GM12878 (cell line): Measurements from ENCODE around the gene BCAS3. TPM values are rescaled to one million over a fixed set of nuclear protein-coding genes. Genes with fewer than 3 reads are reported as not detected.

Source experiments
- ATAC-seq: fragments of 200-7000 bp; cut with Tn5 transposase; 3 replicates; pipeline ENCODE4 v1.9.1; 2020; ENCODE audit warnings: mild to moderate bottlenecking, moderate library complexity
- BruUV-seq: library from RNA; stranded (reverse); fragments of 400-500 nt; replicated peaks from 2 replicates; lab custom pipeline; 2021; lab: Mats Ljungman, UMichigan
- CTCF ChIA-PET: fragments of 300-600 bp; sonication (Branson Sonifier 250); formaldehyde crosslinking; extraction: SDS; loops from one replicate; lab custom pipeline; 2021; ENCODE audit warnings: inconsistent platforms; lab: Yijun Ruan, JAX
- POLR2A ChIA-PET: fragments of 350-600 bp; formaldehyde crosslinking; extraction: SDS; loops from one replicate; lab custom pipeline; 2021; ENCODE audit warnings: inconsistent platforms; lab: Charles Lee
- RAD21 ChIA-PET: fragments of 300-600 bp; sonication (Branson Sonifier 250); formaldehyde crosslinking; loops from one replicate; lab custom pipeline; 2023; ENCODE audit warnings: antibody characterized with exemption; ENCODE audit not compliant: unreplicated experiment; lab: Charles Lee
- SMC1A ChIA-PET: fragments of 300-600 bp; sonication (Branson Sonifier 250); formaldehyde crosslinking; loops from one replicate; lab custom pipeline; 2023; ENCODE audit not compliant: unreplicated experiment, uncharacterized antibody; lab: Charles Lee
- DNase-seq: peaks from one replicate; pipeline ENCODE4 v3.0.0-alpha.2; 2011; ENCODE audit warnings: low read depth, low spot score
- FAIRE-seq: peaks from 3 replicates; lab custom pipeline; 2011; peaks lifted over from hg19 to GRCh38; lab: Jason Lieb, UNC
- H2AFZ ChIP-seq: 2 replicates; pipeline ENCODE4 v1.6.0; 2011; ENCODE audit warnings: low read depth, low read length, control low read depth; ENCODE audit not compliant: control insufficient read depth
- H3K27ac ChIP-seq: 2 replicates; pipeline ENCODE4 v1.5.1; 2011; ENCODE audit warnings: control low read depth; ENCODE audit not compliant: control insufficient read depth, insufficient read depth
- H3K27me3 ChIP-seq, 2 experiments: replicated peaks in 1 of 2; 2 replicates each; pipeline versions ENCODE4 v1.6.0 to v1.6.1; 2011; ENCODE audit warnings: low read length in 1 of 2; ENCODE audit not compliant: control insufficient read depth in 2 of 2, insufficient read depth in 2 of 2
- H3K36me3 ChIP-seq, 2 experiments: 2 replicates each; pipeline ENCODE4 v1.5.1; 2011; ENCODE audit warnings: low read length in 1 of 2; ENCODE audit not compliant: control insufficient read depth in 2 of 2, insufficient read depth in 2 of 2
- H3K4me1 ChIP-seq: 2 replicates; pipeline ENCODE4 v1.6.1; 2011; ENCODE audit warnings: mild to moderate bottlenecking, low read length, moderate library complexity, mixed read lengths; ENCODE audit not compliant: control insufficient read depth, insufficient read depth
- H3K4me2 ChIP-seq: 2 replicates; pipeline ENCODE4 v1.6.0; 2011; ENCODE audit warnings: control low read depth; ENCODE audit not compliant: control insufficient read depth, insufficient read depth
- H3K4me3 ChIP-seq: fragments of 200-600 bp; sonication (generic); 2 replicates; pipeline ENCODE4 v1.5.1; 2016
- H3K79me2 ChIP-seq: 2 replicates; pipeline ENCODE4 v1.6.0; 2011; ENCODE audit warnings: low read length; ENCODE audit not compliant: control insufficient read depth, insufficient read depth
- H3K9ac ChIP-seq: 2 replicates; pipeline ENCODE4 v1.8.0; 2011; ENCODE audit warnings: low read length, control low read depth, mixed read lengths; ENCODE audit not compliant: control insufficient read depth, insufficient read depth
- H3K9me3 ChIP-seq: replicated peaks from 3 replicates; pipeline ENCODE4 v1.5.1; 2011; ENCODE audit warnings: mild to moderate bottlenecking, low read length; ENCODE audit not compliant: control insufficient read depth, insufficient read depth
- H4K20me1 ChIP-seq: 2 replicates; pipeline ENCODE4 v1.6.0; 2011; ENCODE audit not compliant: control insufficient read depth, insufficient read depth
- BMI1 ChIP-seq: fragments of 450-650 bp; IDR thresholded peaks from 2 replicates; pipeline ENCODE4 v1.6.1; 2016; ENCODE audit warnings: mild to moderate bottlenecking, moderate library complexity, borderline replicate concordance
- FOXM1 ChIP-seq: IDR thresholded peaks from 2 replicates; pipeline ENCODE4 v1.6.1; 2012; ENCODE audit warnings: low read depth, mild to moderate bottlenecking, inconsistent platforms, low read length, moderate library complexity
- HDGF ChIP-seq: fragments of 450-650 bp; IDR thresholded peaks from 2 replicates; pipeline ENCODE4 v1.6.1; 2016; ENCODE audit warnings: antibody characterized with exemption
- IRF4 ChIP-seq: IDR thresholded peaks from 2 replicates; pipeline ENCODE4 v1.6.1; 2011; ENCODE audit warnings: low read depth, low read length
- MYB ChIP-seq: fragments of 150-350 bp; IDR thresholded peaks from 2 replicates; pipeline ENCODE4 v1.6.1; 2014; ENCODE audit warnings: mild to moderate bottlenecking, low read depth, low read length, borderline replicate concordance
- PAX8 ChIP-seq: fragments of 450-650 bp; IDR thresholded peaks from 2 replicates; pipeline ENCODE4 v1.6.1; 2017; ENCODE audit warnings: mild to moderate bottlenecking, moderate library complexity
- RELA ChIP-seq: fragments of 450-650 bp; IDR thresholded peaks from 2 replicates; pipeline ENCODE4 v1.8.0; 2014; ENCODE audit warnings: borderline replicate concordance; ENCODE audit not compliant: partially characterized antibody
- SIX5 ChIP-seq: IDR thresholded peaks from 2 replicates; pipeline ENCODE4 v1.6.1; 2011; ENCODE audit warnings: mild to moderate bottlenecking, low read depth, low read length, moderate library complexity; ENCODE audit not compliant: severe bottlenecking
- SMAD5 ChIP-seq: IDR thresholded peaks from 2 replicates; pipeline ENCODE4 v1.6.1; 2016; ENCODE audit warnings: antibody characterized with exemption, low read depth
- SMARCA5 ChIP-seq: fragments of 450-650 bp; IDR thresholded peaks from 2 replicates; pipeline ENCODE4 v1.6.1; 2017; ENCODE audit warnings: mild to moderate bottlenecking
- SUZ12 ChIP-seq: fragments of 200-600 bp; sonication (generic); IDR thresholded peaks from one replicate; pipeline ENCODE4 v1.6.1; 2018; ENCODE audit warnings: antibody characterized with exemption, mild to moderate bottlenecking; ENCODE audit not compliant: unreplicated experiment
- TCF7 ChIP-seq: IDR thresholded peaks from 2 replicates; pipeline ENCODE4 v1.6.1; 2014; ENCODE audit warnings: antibody characterized with exemption, borderline replicate concordance
- ZNF207 ChIP-seq: fragments of 450-650 bp; IDR thresholded peaks from 2 replicates; pipeline ENCODE4 v1.6.1; 2014; ENCODE audit warnings: antibody characterized with exemption, mild to moderate bottlenecking, borderline replicate concordance
- WGBS: methylation state at CpG from one replicate; pipeline ENCODE4 v1.1.6; 2016; ENCODE audit warnings: low lambda C conversion rate; ENCODE audit not compliant: insufficient replicate concordance, insufficient coverage; ENCODE audit errors: missing lambda C conversion rate; 5-methylcytosine and 5-hydroxymethylcytosine counted together
- in situ Hi-C: fragments of 300-500 bp; cut with MboI; formaldehyde crosslinking; loops from 9 replicates; pipeline ENCODE4 v1.14.3; 2018; ENCODE audit warnings: mixed read lengths
- intact Hi-C: fragments of 100-400 bp; cut with micrococcal nuclease; formaldehyde crosslinking; loops from one replicate; pipeline ENCODE4 v1.14.2; 2022; ENCODE audit not compliant: unreplicated experiment
- polyA plus RNA-seq, 11 experiments: library from polyadenylated mRNA; depleted of rRNA in 4 of 11; unstranded in 6 of 11; stranded (reverse) in 5 of 11; fragments of >200 nt; fragmentation: Nextera tagmentation in 4 of 11; fragmentation: Illumina TruSeq in 1 of 11; extraction: Ambion mirVana in 4 of 11; extraction: Trizol in 1 of 11; gene quantifications; 1 replicate in 1 of 11; 2 replicates in 10 of 11; pipeline versions ENCODE4 v1.2.1 to v1.2.3, GENCODE V29; 2011 to 2016; ENCODE audit warnings: inconsistent platforms in 2 of 11, missing spikeins in 2 of 11, low read depth in 1 of 11
- total RNA-seq, 4 experiments: library from RNA; depleted of rRNA in 3 of 4; stranded (reverse); fragments of >200 nt in 3 of 4; fragmentation: Illumina TruSeq in 1 of 4; extraction: Trizol in 1 of 4; gene quantifications; 2 replicates each; pipeline versions ENCODE4 v1.2.1 to v1.2.3, GENCODE V29; 2013 to 2021
- TF ChIP-seq, protein P1 (sequence below): fragments of 450-650 bp; IDR thresholded peaks from 2 replicates; pipeline ENCODE4 v1.6.1; 2018; ENCODE audit warnings: borderline replicate concordance, mild to moderate bottlenecking; ENCODE audit not compliant: partially characterized antibody
- TF ChIP-seq, protein P2 (sequence below): fragments of 150-350 bp; IDR thresholded peaks from 2 replicates; pipeline ENCODE4 v1.6.1; 2014; ENCODE audit warnings: mild to moderate bottlenecking, low read depth, low read length
- TF ChIP-seq, protein P3 (sequence below): IDR thresholded peaks from 2 replicates; pipeline ENCODE4 v1.6.1; 2011; ENCODE audit warnings: borderline replicate concordance, low read depth, mild to moderate bottlenecking, moderate library complexity, mixed read lengths, low read length; ENCODE audit not compliant: insufficient read depth; ENCODE audit errors: extremely low read length

BCAS3 gene
- total and polyA plus RNA-seq, 10 of the 15 experiments (the other 5 are each of a cell fraction or from before 2014, with no cell fraction given): 2.1 to 11.0 (median 6.6) TPM

DNA sequence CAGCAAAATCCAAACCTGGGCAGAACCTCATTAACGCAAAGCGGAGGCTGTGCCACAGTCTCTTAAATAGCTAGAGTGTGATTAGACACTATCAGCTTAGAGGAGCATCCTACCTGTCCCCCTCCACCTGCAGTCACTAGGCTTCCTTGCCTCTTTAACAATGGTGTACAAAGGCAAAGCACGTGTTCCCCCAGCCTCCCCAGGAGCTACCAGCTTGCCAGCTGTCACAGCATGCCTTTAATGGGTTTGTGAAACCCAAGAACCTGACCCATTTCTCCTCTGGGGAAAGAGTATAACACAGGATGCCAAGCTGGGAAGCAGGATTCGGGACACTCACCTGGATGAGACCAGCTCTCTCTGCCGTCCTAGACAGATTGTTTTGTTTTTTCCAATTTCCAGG is 684.7 kb downstream of the BCAS3 start (continued):
- TF ChIP-seq SUZ12 (no peak), ZNF207 (no peak)

DNA sequence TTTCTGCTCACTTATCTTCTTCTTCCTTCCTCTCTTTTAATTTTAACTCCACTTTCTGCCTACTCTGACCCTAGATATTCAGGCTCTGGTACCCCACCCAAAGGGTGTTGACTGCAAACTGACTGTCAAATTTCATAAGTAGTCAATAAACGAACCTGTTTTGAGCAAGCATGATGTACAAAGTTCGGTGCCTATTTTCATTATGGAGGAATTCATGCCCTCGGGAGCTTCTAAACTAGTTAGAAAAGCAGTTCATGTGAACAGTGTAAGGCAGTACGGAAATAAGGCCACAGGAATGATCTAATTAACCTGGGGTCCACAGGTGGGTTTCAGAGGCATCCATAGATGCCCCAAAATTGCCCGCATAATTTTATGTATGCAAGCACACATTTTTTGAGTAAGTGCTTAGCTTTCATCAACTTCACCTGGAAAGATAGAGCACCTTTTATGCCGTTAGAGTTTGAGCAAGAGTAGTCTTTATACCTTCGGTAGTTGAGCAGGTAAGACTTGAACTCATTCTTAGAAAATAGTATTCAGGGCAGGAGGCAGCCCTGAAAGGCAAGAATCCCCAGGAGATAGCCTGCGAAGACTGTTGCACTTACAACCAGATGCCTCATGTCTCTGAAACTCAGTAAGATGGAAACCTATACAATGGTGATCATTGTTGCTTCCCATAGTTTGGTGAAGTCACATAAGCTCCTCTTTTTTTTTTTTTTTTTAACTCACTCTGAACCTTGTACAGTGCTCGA is 685.4 kb downstream of the BCAS3 start:
- DNase-seq (no peak), ATAC-seq (no peak), FAIRE-seq (no peak)
- TF ChIP-seq IRF4: no peak
- no peak for TF ChIP-seq RELA
- TF ChIP-seq MYB: no peak
- TF ChIP-seq SMARCA5: no peak
- TF ChIP-seq, protein P1, sequence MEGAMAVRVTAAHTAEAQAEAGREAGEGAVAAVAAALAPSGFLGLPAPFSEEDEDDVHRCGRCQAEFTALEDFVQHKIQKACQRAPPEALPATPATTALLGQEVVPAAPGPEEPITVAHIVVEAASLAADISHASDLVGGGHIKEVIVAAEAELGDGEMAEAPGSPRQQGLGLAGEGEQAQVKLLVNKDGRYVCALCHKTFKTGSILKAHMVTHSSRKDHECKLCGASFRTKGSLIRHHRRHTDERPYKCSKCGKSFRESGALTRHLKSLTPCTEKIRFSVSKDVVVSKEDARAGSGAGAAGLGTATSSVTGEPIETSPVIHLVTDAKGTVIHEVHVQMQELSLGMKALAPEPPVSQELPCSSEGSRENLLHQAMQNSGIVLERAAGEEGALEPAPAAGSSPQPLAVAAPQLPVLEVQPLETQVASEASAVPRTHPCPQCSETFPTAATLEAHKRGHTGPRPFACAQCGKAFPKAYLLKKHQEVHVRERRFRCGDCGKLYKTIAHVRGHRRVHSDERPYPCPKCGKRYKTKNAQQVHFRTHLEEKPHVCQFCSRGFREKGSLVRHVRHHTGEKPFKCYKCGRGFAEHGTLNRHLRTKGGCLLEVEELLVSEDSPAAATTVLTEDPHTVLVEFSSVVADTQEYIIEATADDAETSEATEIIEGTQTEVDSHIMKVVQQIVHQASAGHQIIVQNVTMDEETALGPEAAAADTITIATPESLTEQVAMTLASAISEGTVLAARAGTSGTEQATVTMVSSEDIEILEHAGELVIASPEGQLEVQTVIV: no peak
- TF ChIP-seq HDGF: no peak
- no peak for TF ChIP-seq FOXM1
- TF ChIP-seq, protein P2, sequence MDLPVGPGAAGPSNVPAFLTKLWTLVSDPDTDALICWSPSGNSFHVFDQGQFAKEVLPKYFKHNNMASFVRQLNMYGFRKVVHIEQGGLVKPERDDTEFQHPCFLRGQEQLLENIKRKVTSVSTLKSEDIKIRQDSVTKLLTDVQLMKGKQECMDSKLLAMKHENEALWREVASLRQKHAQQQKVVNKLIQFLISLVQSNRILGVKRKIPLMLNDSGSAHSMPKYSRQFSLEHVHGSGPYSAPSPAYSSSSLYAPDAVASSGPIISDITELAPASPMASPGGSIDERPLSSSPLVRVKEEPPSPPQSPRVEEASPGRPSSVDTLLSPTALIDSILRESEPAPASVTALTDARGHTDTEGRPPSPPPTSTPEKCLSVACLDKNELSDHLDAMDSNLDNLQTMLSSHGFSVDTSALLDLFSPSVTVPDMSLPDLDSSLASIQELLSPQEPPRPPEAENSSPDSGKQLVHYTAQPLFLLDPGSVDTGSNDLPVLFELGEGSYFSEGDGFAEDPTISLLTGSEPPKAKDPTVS: no peak
- TF ChIP-seq, protein P3, sequence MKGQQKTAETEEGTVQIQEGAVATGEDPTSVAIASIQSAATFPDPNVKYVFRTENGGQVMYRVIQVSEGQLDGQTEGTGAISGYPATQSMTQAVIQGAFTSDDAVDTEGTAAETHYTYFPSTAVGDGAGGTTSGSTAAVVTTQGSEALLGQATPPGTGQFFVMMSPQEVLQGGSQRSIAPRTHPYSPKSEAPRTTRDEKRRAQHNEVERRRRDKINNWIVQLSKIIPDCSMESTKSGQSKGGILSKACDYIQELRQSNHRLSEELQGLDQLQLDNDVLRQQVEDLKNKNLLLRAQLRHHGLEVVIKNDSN: no peak
- no peak for TF ChIP-seq PAX8
- no peak for TF ChIP-seq TCF7
- no peak for TF ChIP-seq SMAD5
- TF ChIP-seq SIX5: no peak
- TF ChIP-seq BMI1: no peak
- Histone ChIP-seq H3K9me3 (no peaks in the 10 kb centered on the region), H3K27me3 (no peaks in the 10 kb centered on the region), H3K27ac (no peak overlapping the region), H3K4me3 (no peak overlapping the region), H4K20me1 (no peaks in the 10 kb centered on the region), H3K9ac (no peak overlapping the region), H2AFZ (no peak overlapping the region), H3K4me1 (no peaks in the 10 kb centered on the region), H3K36me3 (no peaks in the 10 kb centered on the region), H3K79me2 (no peaks in the 10 kb centered on the region), H3K4me2 (no peak overlapping the region)
- intact Hi-C loops (loop anchor here (10.0 kb wide), 1 partner anchor 638 kb away; no protein-coding TSS in a partner anchor), in situ Hi-C loops (no loop called here)
- no TSS peak for BruUV-seq
- ChIA-PET SMC1A (no interaction called here), RAD21 (no interaction called here), POLR2A (no interaction called here), CTCF (interaction anchor here (0.6 to 1.3 kb wide), 2 partner anchors 8 to 362 kb away, joined by 3 to 5 read pairs; no protein-coding TSS in a partner anchor)
- 24% methylated on average over 9 of the region's 9 CpGs for WGBS
